BLaER1 treated with 17β-estradiol and CSF1 and Interleukin-3, amounts not matched to agents 10 nM and 100 nM (cell line): ENCODE results near the gene DYNC1H1.
A peak's percentile ranks its signal among the peaks of the same experiment; 100 is the strongest.

Source experiments
- H3K27ac ChIP-seq, 11 experiments: shearing (Covaris generic); formaldehyde crosslinking; 2 replicates each; pipeline ENCODE4 v1.8.1; 2022
- H3K27me3 ChIP-seq, 11 experiments: shearing (Covaris generic); formaldehyde crosslinking; 2 replicates each; pipeline ENCODE4 v1.8.1; 2022
- H3K36me3 ChIP-seq, 11 experiments: shearing (Covaris generic); formaldehyde crosslinking; 2 replicates each; pipeline ENCODE4 v1.8.1; 2022
- H3K4me1 ChIP-seq, 10 experiments: shearing (Covaris generic); formaldehyde crosslinking; 2 replicates each; pipeline ENCODE4 v1.8.1; 2022
- H3K4me2 ChIP-seq, 11 experiments: shearing (Covaris generic); formaldehyde crosslinking; 2 replicates each; pipeline ENCODE4 v1.8.1; 2022
- H3K4me3 ChIP-seq, 10 experiments: shearing (Covaris generic); formaldehyde crosslinking; 2 replicates each; pipeline ENCODE4 v1.8.1; 2022
- H3K9ac ChIP-seq, 11 experiments: shearing (Covaris generic); formaldehyde crosslinking; 2 replicates each; pipeline ENCODE4 v1.8.1; 2022
- H3K9me3 ChIP-seq, 11 experiments: shearing (Covaris generic); formaldehyde crosslinking; replicated peaks in 1 of 11; 2 replicates each; pipeline ENCODE4 v1.8.1; 2022
- H4K20me1 ChIP-seq, 11 experiments: shearing (Covaris generic); formaldehyde crosslinking; 2 replicates each; pipeline ENCODE4 v1.8.1; 2022
- Cebpa-rat ChIP-seq, 11 experiments: shearing (Covaris generic); IDR thresholded peaks; 2 replicates each; pipeline ENCODE4 v1.8.1; 2022

DYNC1H1 gene

GRCh38 chr14:102047808-102048540, 83.6 kb downstream of the DYNC1H1 start:
- H3K36me3 ChIP-seq, result peaks cover 96 to 100% (median 99%) of the 10 kb centered on the region in 11 experiments

GRCh38 chr14:102049258-102050025, 85.1 kb downstream of the DYNC1H1 start:
- no peak overlapping the region for H3K4me2 ChIP-seq
- TF ChIP-seq Cebpa-rat (IDR thresholded peaks at IDR 0.05), result no peak
- H4K20me1 ChIP-seq, result peaks cover 0 to 81% (median 42%) of the 10 kb centered on the region in 11 experiments; a peak in 17 of 22 replicates
- H3K4me3 ChIP-seq, result no peak overlapping the region
- peaks cover 88 to 100% (median 98%) of the 10 kb centered on the region in 11 experiments for H3K36me3 ChIP-seq
- H3K27ac ChIP-seq, result 0 out of 22 replicates have a peak overlapping the region, but pooled peaks of 2 of the 11 experiments have one; percentile 1 to 67
- H3K9ac ChIP-seq, result no peak overlapping the region; a peak in 1 of 22 replicates
- H3K27me3 ChIP-seq, result no peaks in the 10 kb centered on the region
- peaks cover 0 to 23% (median 6%) of the 10 kb centered on the region in 10 experiments; a peak in 8 of 20 replicates for H3K4me1 ChIP-seq
- H3K9me3 ChIP-seq, result no peaks in the 10 kb centered on the region

More at GRCh38 chr14:102047808-102048540, 83.6 kb downstream of the DYNC1H1 start:
- no peaks in the 10 kb centered on the region for H3K27me3 ChIP-seq
- peaks cover 0 to 23% (median 6%) of the 10 kb centered on the region in 10 experiments; a peak in 8 of 20 replicates for H3K4me1 ChIP-seq
- peak overlapping the region in 4 of 11 experiments; percentile 28 to 60 (median 47); a peak in 6 of 22 replicates for H3K9ac ChIP-seq
- no peak overlapping the region for H3K4me3 ChIP-seq
- H3K9me3 ChIP-seq, result no peaks in the 10 kb centered on the region
- peak overlapping the region in 5 of 11 experiments; percentile 14 to 67 (median 36); a peak in 5 of 22 replicates for H3K27ac ChIP-seq
- peaks cover 0 to 89% (median 41%) of the 10 kb centered on the region in 11 experiments; a peak in 17 of 22 replicates for H4K20me1 ChIP-seq
- no peak for TF ChIP-seq Cebpa-rat (IDR thresholded peaks at IDR 0.05)
- peak overlapping the region in 5 of 11 experiments; percentile 25 to 60 (median 50); a peak in 9 of 22 replicates for H3K4me2 ChIP-seq

GRCh38 chr14:102050026-102050405, 85.6 kb downstream of the DYNC1H1 start:
- H3K27ac ChIP-seq, result no peak overlapping the region
- no peak overlapping the region for H3K9ac ChIP-seq
- H3K36me3 ChIP-seq, result peaks cover 86 to 100% (median 97%) of the 10 kb centered on the region in 11 experiments
- no peaks in the 10 kb centered on the region for H3K27me3 ChIP-seq
- H3K4me3 ChIP-seq, result no peak overlapping the region
- H3K4me1 ChIP-seq, result peaks cover 0 to 23% (median 6%) of the 10 kb centered on the region in 10 experiments; a peak in 8 of 20 replicates
- TF ChIP-seq Cebpa-rat (IDR thresholded peaks at IDR 0.05), result no peak
- no peaks in the 10 kb centered on the region for H3K9me3 ChIP-seq
- no peak overlapping the region for H3K4me2 ChIP-seq
- H4K20me1 ChIP-seq, result peaks cover 0 to 76% (median 42%) of the 10 kb centered on the region in 11 experiments; a peak in 17 of 22 replicates

GRCh38 chr14:102050625-102051024, 86.3 kb downstream of the DYNC1H1 start:
- no peak for TF ChIP-seq Cebpa-rat (IDR thresholded peaks at IDR 0.05)
- no peak overlapping the region; a peak in 1 of 22 replicates for H3K9ac ChIP-seq
- H3K4me3 ChIP-seq, result no peak overlapping the region
- H3K4me2 ChIP-seq, result no peak overlapping the region
- H3K9me3 ChIP-seq, result no peaks in the 10 kb centered on the region
- peaks cover 0 to 23% (median 6%) of the 10 kb centered on the region in 10 experiments; a peak in 8 of 20 replicates for H3K4me1 ChIP-seq
- H3K36me3 ChIP-seq, result peaks cover 82 to 100% (median 97%) of the 10 kb centered on the region in 11 experiments
- no peaks in the 10 kb centered on the region for H3K27me3 ChIP-seq
- peaks cover 0 to 80% (median 47%) of the 10 kb centered on the region in 11 experiments; a peak in 17 of 22 replicates for H4K20me1 ChIP-seq
- no peak overlapping the region for H3K27ac ChIP-seq

GRCh38 chr14:102052522-102052921, 88.1 kb downstream of the DYNC1H1 start:
- Histone ChIP-seq H3K4me2 (no peak overlapping the region), H3K27me3 (no peaks in the 10 kb centered on the region), H3K4me3 (no peak overlapping the region), H3K27ac (no peak overlapping the region), H3K36me3 (peaks cover 67 to 88% (median 79%) of the 10 kb centered on the region in 11 experiments), H4K20me1 (peaks cover 0 to 80% (median 38%) of the 10 kb centered on the region in 11 experiments; a peak in 14 of 22 replicates), H3K4me1 (peaks cover 0 to 12% (median 2%) of the 10 kb centered on the region in 10 experiments; a peak in 8 of 20 replicates), H3K9me3 (no peaks in the 10 kb centered on the region), H3K9ac (no peak overlapping the region)
- no peak for TF ChIP-seq Cebpa-rat (IDR thresholded peaks at IDR 0.05)

- H3K36me3 ChIP-seq, result peaks cover 39 to 60% (median 51%) of the 10 kb centered on the region in 11 experiments
- H3K4me2 ChIP-seq, result no peak overlapping the region
- H3K27me3 ChIP-seq, result no peaks in the 10 kb centered on the region
- no peaks in the 10 kb centered on the region for H3K4me1 ChIP-seq
- peaks cover 0 to 53% (median 15%) of the 10 kb centered on the region in 11 experiments; a peak in 10 of 22 replicates for H4K20me1 ChIP-seq
- H3K4me3 ChIP-seq, result no peak overlapping the region
- no peaks in the 10 kb centered on the region for H3K9me3 ChIP-seq
- no peak overlapping the region for H3K9ac ChIP-seq
- H3K27ac ChIP-seq, result no peak overlapping the region
- TF ChIP-seq Cebpa-rat (IDR thresholded peaks at IDR 0.05), result no peak
Observed at GRCh38 chr14:102055181-102055901, 91.0 kb downstream of the DYNC1H1 start.

GRCh38 chr14:102056694-102057442, 92.5 kb downstream of the DYNC1H1 start:
- H3K4me1 ChIP-seq, result no peaks in the 10 kb centered on the region
- H3K36me3 ChIP-seq, result peaks cover 24 to 44% (median 36%) of the 10 kb centered on the region in 11 experiments
- H3K9ac ChIP-seq, result no peak overlapping the region
- H3K4me3 ChIP-seq, result no peak overlapping the region
- H4K20me1 ChIP-seq, result peaks cover 0 to 40% (median 10%) of the 10 kb centered on the region in 11 experiments; a peak in 6 of 22 replicates
- no peak overlapping the region for H3K27ac ChIP-seq
- no peak overlapping the region for H3K4me2 ChIP-seq
- H3K27me3 ChIP-seq, result no peaks in the 10 kb centered on the region
- H3K9me3 ChIP-seq, result no peaks in the 10 kb centered on the region
- no peak for TF ChIP-seq Cebpa-rat (IDR thresholded peaks at IDR 0.05)
